Suprapubic skin (tissue), 4 donors: Measurements from ENCODE around the gene WFDC12. TPM values are rescaled to one million over a fixed set of nuclear protein-coding genes. Genes with fewer than 3 reads are reported as not detected.
"Not testable (repeated sequence)": the region's sequence is repeated elsewhere in the genome, so short reads cannot be mapped to it uniquely, and the experiment has no call there.

Experiments
- DNase-seq, 2 donors: peaks; one replicate each; pipeline ENCODE4 v3.0.0-alpha.2; 2019; ENCODE audit warnings: low spot score in 2 of 2
- H3K27ac ChIP-seq: fragments of 200-600 bp; sonication (generic); one replicate; pipeline ENCODE4 v1.5.1; 2019
- H3K27me3 ChIP-seq: fragments of 200-600 bp; sonication (generic); one replicate; pipeline ENCODE4 v1.5.1; 2019
- H3K36me3 ChIP-seq: fragments of 200-600 bp; sonication (generic); one replicate; pipeline ENCODE4 v1.5.1; 2019
- H3K4me1 ChIP-seq: fragments of 200-600 bp; sonication (generic); one replicate; pipeline ENCODE4 v1.5.1; 2019
- H3K4me3 ChIP-seq: fragments of 200-600 bp; sonication (generic); one replicate; pipeline ENCODE4 v1.5.1; 2019; ENCODE audit warnings: mild to moderate bottlenecking
- H3K9me3 ChIP-seq: fragments of 200-600 bp; sonication (generic); one replicate; pipeline ENCODE4 v1.5.1; 2019
- EP300 ChIP-seq: sonication (generic); formaldehyde crosslinking; IDR thresholded peaks from one replicate; pipeline ENCODE4 v1.6.1; 2017; ENCODE audit warnings: antibody characterized with exemption
- POLR2A ChIP-seq, 2 donors: fragments of 450-650 bp; IDR thresholded peaks; one replicate each; pipeline ENCODE4 v1.6.1; 2017; ENCODE audit warnings: antibody characterized with exemption in 2 of 2, mild to moderate bottlenecking in 2 of 2, moderate library complexity in 2 of 2
- POLR2AphosphoS5 ChIP-seq, 3 donors: sonication (generic); formaldehyde crosslinking; IDR thresholded peaks; one replicate each; pipeline ENCODE4 v1.6.1; 2017; ENCODE audit warnings: antibody characterized with exemption in 3 of 3
- WGBS: methylation state at CpG from one replicate; pipeline ENCODE4 v1.1.5; 2018; 5-methylcytosine and 5-hydroxymethylcytosine counted together
- total RNA-seq, 4 donors: library from RNA; depleted of rRNA; stranded (reverse); fragments of >200 nt; gene quantifications; one replicate each; pipeline ENCODE4 v1.1.0, GENCODE V29; 2016
- TF ChIP-seq, protein P1 (sequence below), 2 donors: fragments of 200-600 bp in 1 of 2; fragments of 450-650 bp in 1 of 2; sonication (generic) in 1 of 2; IDR thresholded peaks; one replicate each; pipeline ENCODE4 v1.5.1; 2016 to 2019; ENCODE audit warnings: antibody characterized with exemption in 2 of 2, mild to moderate bottlenecking in 1 of 2, moderate library complexity in 1 of 2

WFDC12 gene
- 1 to 10 TPM in 2 of 4 donors, under 1 TPM in 1, not detected in 1; 0.98 to 7.6 (median 2.3) TPM for total RNA-seq

GRCh38 chr20:45124365-45124764 is at the start of gene WFDC12:
WFDC12 (minus strand) TSS chr20:45124465; CDS start chr20:45124447, 18 bp downstream.
- Histone ChIP-seq H3K27me3 (peaks cover 14% of the 10 kb centered on the region), H3K4me1 (no peaks in the 10 kb centered on the region), H3K36me3 (no peaks in the 10 kb centered on the region), H3K27ac (no peak within 1 kb of the TSS), H3K4me3 (no peak within 1 kb of the TSS), H3K9me3 (no peaks in the 10 kb centered on the region)
- DNase-seq: no peak
- no peak for TF ChIP-seq POLR2AphosphoS5 (IDR thresholded peaks at IDR 0.05)
- no peak for TF ChIP-seq EP300
- TF ChIP-seq POLR2A (IDR thresholded peaks at IDR 0.05): no peak
- TF ChIP-seq, protein P1, sequence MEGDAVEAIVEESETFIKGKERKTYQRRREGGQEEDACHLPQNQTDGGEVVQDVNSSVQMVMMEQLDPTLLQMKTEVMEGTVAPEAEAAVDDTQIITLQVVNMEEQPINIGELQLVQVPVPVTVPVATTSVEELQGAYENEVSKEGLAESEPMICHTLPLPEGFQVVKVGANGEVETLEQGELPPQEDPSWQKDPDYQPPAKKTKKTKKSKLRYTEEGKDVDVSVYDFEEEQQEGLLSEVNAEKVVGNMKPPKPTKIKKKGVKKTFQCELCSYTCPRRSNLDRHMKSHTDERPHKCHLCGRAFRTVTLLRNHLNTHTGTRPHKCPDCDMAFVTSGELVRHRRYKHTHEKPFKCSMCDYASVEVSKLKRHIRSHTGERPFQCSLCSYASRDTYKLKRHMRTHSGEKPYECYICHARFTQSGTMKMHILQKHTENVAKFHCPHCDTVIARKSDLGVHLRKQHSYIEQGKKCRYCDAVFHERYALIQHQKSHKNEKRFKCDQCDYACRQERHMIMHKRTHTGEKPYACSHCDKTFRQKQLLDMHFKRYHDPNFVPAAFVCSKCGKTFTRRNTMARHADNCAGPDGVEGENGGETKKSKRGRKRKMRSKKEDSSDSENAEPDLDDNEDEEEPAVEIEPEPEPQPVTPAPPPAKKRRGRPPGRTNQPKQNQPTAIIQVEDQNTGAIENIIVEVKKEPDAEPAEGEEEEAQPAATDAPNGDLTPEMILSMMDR (IDR thresholded peaks at IDR 0.05): no peak
- WGBS: 91% methylated on average over 6 of the region's 6 CpGs

GRCh38 chr20:45173522-45173921 is 49.3 kb upstream of the WFDC12 start:
- no peaks in the 10 kb centered on the region for H3K4me1 ChIP-seq
- H3K36me3 ChIP-seq: no peaks in the 10 kb centered on the region
- DNase-seq: no peak
- 38% methylated on average over 1 of the region's 1 CpG for WGBS
- H3K27ac ChIP-seq: no peak overlapping the region
- peaks cover 4% of the 10 kb centered on the region for H3K9me3 ChIP-seq
- H3K27me3 ChIP-seq: peaks cover 8% of the 10 kb centered on the region
- no peak overlapping the region for H3K4me3 ChIP-seq
- TF ChIP-seq EP300 (no peak), POLR2A (IDR thresholded peaks at IDR 0.05) (no peak), POLR2AphosphoS5 (IDR thresholded peaks at IDR 0.05) (no peak)
- TF ChIP-seq, protein P1 (IDR thresholded peaks at IDR 0.05): no peak

DNA sequence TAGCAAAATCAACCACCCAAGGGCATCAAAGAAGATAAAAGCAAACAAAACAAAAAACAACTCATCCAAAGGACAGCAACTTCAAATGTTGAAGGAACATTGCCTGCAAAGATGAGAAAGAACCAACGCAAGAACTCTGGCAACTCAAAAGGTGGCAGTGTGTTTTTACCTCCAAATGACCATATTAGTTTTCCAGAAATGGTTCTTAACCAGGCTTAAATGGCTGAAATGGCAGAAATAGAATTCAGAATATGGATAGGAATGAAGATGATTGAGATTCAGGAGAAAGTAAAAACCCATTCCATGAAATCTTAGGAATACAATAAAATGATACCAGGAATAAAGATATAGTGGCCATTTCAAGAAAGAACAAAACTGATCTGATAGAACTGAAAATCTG is 40.6 kb upstream of the WFDC12 start:
- Histone ChIP-seq H3K36me3 (no peaks in the 10 kb centered on the region), H3K4me3 (no peak overlapping the region), H3K4me1 (no peaks in the 10 kb centered on the region), H3K27me3 (peaks cover 5% of the 10 kb centered on the region), H3K27ac (no peak overlapping the region), H3K9me3 (peaks cover 4% of the 10 kb centered on the region)
- TF ChIP-seq EP300 (no peak), POLR2A (IDR thresholded peaks at IDR 0.05) (no peak)
- WGBS: 74% methylated on average over 1 of the region's 1 CpG
- DNase-seq: no peak

- H3K36me3 ChIP-seq: no peaks in the 10 kb centered on the region
- no peak overlapping the region for H3K27ac ChIP-seq
- no peak overlapping the region for H3K4me3 ChIP-seq
- 58% methylated on average over 1 of the region's 1 CpG for WGBS
- no peaks in the 10 kb centered on the region for H3K9me3 ChIP-seq
- peaks cover 5% of the 10 kb centered on the region for H3K27me3 ChIP-seq
- H3K4me1 ChIP-seq: no peaks in the 10 kb centered on the region
- TF ChIP-seq POLR2A (IDR thresholded peaks at IDR 0.05) (no peak), POLR2AphosphoS5 (IDR thresholded peaks at IDR 0.05) (no peak), EP300 (no peak)
- TF ChIP-seq, protein P1 (IDR thresholded peaks at IDR 0.05): no peak
- DNase-seq: no peak
Observed at GRCh38 chr20:45163083-45163803, 39.0 kb upstream of the WFDC12 start.

DNA sequence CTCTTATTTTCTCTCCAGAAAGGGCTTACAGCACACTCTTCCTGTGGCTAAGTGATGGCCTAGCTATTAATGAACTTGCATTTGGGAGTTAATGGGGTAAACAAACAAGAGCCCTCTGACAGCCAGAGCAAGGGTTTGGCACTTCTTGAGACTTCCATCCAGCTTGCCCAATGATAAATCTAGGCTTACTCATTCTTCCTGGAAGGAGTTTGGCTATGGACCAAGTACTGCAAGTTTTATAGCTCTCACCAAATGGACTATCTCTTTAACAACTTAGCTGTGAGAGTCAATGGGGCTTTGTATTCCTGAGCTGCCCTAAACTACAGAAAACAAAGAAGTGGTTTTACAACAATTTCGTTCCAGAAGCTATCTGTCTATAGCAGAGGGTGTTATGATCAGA is 33.7 kb upstream of the WFDC12 start:
- no peaks in the 10 kb centered on the region for H3K36me3 ChIP-seq

DNA sequence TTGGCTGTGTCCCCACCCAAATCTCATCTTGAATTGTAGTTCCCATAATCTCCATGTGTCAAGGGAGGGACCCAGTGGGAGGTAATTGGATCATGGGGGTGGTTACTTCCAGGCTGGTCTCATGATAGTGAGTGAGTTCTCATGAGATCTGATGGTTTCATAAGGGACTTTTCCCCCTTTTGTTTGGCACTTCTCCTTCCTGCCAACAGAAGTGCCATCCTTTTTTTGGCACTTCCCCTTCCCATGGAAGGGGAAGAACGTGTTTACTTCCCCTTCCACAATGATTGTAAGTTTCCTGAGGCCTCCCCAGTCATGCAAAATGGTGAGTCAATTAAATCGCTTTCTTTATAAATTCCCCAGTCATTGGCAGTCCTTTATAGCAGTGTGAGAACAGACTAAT is 32.4 kb upstream of the WFDC12 start:
- Histone ChIP-seq H3K27ac (no peak overlapping the region), H3K4me1 (peaks cover 7% of the 10 kb centered on the region), H3K27me3 (no peaks in the 10 kb centered on the region), H3K36me3 (no peaks in the 10 kb centered on the region), H3K4me3 (no peak overlapping the region), H3K9me3 (no peaks in the 10 kb centered on the region)
- TF ChIP-seq EP300: no peak
- TF ChIP-seq POLR2AphosphoS5 (IDR thresholded peaks at IDR 0.05): no peak
- TF ChIP-seq, protein P1 (IDR thresholded peaks at IDR 0.05): no peak
- TF ChIP-seq POLR2A (IDR thresholded peaks at IDR 0.05): no peak
- no peak for DNase-seq
- 69% methylated on average over 2 of the region's 2 CpGs for WGBS

More for the DNA sequence above, 33.7 kb upstream of the WFDC12 start:
- no peak for DNase-seq
- TF ChIP-seq EP300: no peak
- WGBS: 10% methylated on average over 1 of the region's 1 CpG
- H3K4me1 ChIP-seq: peaks cover 7% of the 10 kb centered on the region
- no peaks in the 10 kb centered on the region for H3K9me3 ChIP-seq
- no peak overlapping the region for H3K27ac ChIP-seq
- no peak overlapping the region for H3K4me3 ChIP-seq
- no peaks in the 10 kb centered on the region for H3K27me3 ChIP-seq

- not testable (repeated sequence) for H3K4me1 ChIP-seq, H3K9me3 ChIP-seq, DNase-seq, H3K4me3 ChIP-seq, H3K27ac ChIP-seq, H3K27me3 ChIP-seq, H3K36me3 ChIP-seq
- WGBS: 100% methylated on average over 1 of the region's 1 CpG
Observed at GRCh38 chr20:45154794-45155193, 30.5 kb upstream of the WFDC12 start.
